Hepatocyte (in vitro differentiated cells): ENCODE measurements around the gene SAMD11.

Experiments
- CTCF ChIP-seq: fragments of 200-600 bp; sonication (generic); IDR thresholded peaks from 2 replicates; pipeline ENCODE4 v1.5.1; 2016; ENCODE audit warnings: antibody characterized with exemption, mild to moderate bottlenecking; ENCODE audit not compliant: poor library complexity
- EZH2 ChIP-seq: fragments of 200-600 bp; sonication (generic); IDR thresholded peaks from 2 replicates; pipeline ENCODE4 v1.6.1; 2016; ENCODE audit warnings: antibody characterized with exemption, mild to moderate bottlenecking, borderline replicate concordance

DNA sequence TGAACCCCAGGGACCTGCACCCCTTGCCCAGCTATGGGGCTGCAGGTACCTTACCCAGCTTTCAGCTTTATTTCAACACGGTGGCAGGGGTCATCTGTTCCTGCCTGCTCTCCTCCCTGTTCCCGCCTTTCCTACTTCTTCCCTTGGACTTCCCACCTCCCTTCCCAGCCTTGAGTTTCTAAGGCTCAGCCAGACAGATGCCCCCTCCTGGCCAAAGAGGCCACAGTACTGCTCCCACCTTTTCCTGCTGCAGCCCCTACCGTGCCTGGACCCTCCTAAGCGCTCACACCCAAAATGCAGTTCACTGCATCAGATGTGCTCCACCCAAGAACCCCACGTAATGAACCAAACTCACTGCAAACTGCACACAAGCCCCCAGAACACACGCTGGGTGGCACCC lies 27.6 kb downstream of the SAMD11 start:
- TF ChIP-seq CTCF: peak; percentile 41
- no peak for TF ChIP-seq EZH2
